Sigmoid colon (tissue), 7 donors: ENCODE data around the gene PPM1F. TPM values are rescaled to one million over a fixed set of nuclear protein-coding genes. Genes with fewer than 3 reads are reported as not detected.

Experiments
- DNase-seq: peaks from one replicate; pipeline ENCODE4 v3.0.0-alpha.2; 2019
- H3K27ac ChIP-seq, 4 donors: fragments of 200-600 bp; sonication (generic); one replicate each; pipeline ENCODE4 v1.5.1; 2016 to 2019; ENCODE audit warnings: mild to moderate bottlenecking in 1 of 4
- H3K27me3 ChIP-seq, 3 donors: fragments of 200-600 bp; sonication (generic); one replicate each; pipeline ENCODE4 v1.5.1; 2019; ENCODE audit warnings: mild to moderate bottlenecking in 1 of 3
- H3K36me3 ChIP-seq, 4 donors: fragments of 200-600 bp; sonication (generic); one replicate each; pipeline ENCODE4 v1.5.1; 2016 to 2019
- H3K4me1 ChIP-seq, 4 donors: fragments of 200-600 bp; sonication (generic); one replicate each; pipeline ENCODE4 v1.5.1; 2017 to 2019
- H3K4me3 ChIP-seq, 4 donors: fragments of 200-600 bp; sonication (generic); one replicate each; pipeline ENCODE4 v1.5.1; 2017 to 2019; ENCODE audit warnings: mild to moderate bottlenecking in 2 of 4, moderate library complexity in 1 of 4
- H3K9me3 ChIP-seq, 4 donors: fragments of 200-600 bp in 3 of 4; sonication (generic) in 3 of 4; one replicate each; pipeline versions ENCODE4 v1.5.1 to v1.6.1; 2013 to 2019
- EP300 ChIP-seq, 4 donors: sonication (generic); formaldehyde crosslinking; IDR thresholded peaks; one replicate each; pipeline ENCODE4 v1.6.1; 2017; ENCODE audit warnings: antibody characterized with exemption in 4 of 4
- POLR2A ChIP-seq, 2 donors: fragments of 450-650 bp; IDR thresholded peaks; one replicate each; pipeline ENCODE4 v1.6.1; 2016; ENCODE audit warnings: antibody characterized with exemption in 2 of 2, mild to moderate bottlenecking in 2 of 2, moderate library complexity in 2 of 2
- POLR2AphosphoS5 ChIP-seq, 4 donors: sonication (generic); formaldehyde crosslinking; IDR thresholded peaks; one replicate each; pipeline ENCODE4 v1.6.1; 2017; ENCODE audit warnings: antibody characterized with exemption in 4 of 4
- WGBS, 2 donors: extraction: QIAGEN DNeasy Blood & Tissue Kit; methylation state at CpG; one replicate each; pipeline ENCODE4 v1.1.7; 2013; 5-methylcytosine and 5-hydroxymethylcytosine counted together
- intact Hi-C: fragments of 100-400 bp; cut with DNase I; formaldehyde crosslinking; loops from one replicate; pipeline ENCODE4 v1.15.1; 2023
- polyA plus RNA-seq, 3 donors: library from polyadenylated mRNA; stranded (reverse); fragments of 200-250 nt; gene quantifications; one replicate each; pipeline ENCODE4 v1.2.3, GENCODE V29; 2013
- total RNA-seq, 4 donors: library from RNA; depleted of rRNA; stranded (reverse); fragments of >200 nt; gene quantifications; one replicate each; pipeline ENCODE4 v1.1.0, GENCODE V29; 2016
- TF ChIP-seq, protein P1 (sequence below), 4 experiments: fragments of 450-650 bp in 3 of 4; fragments of 200-600 bp in 1 of 4; IDR thresholded peaks; one replicate each; pipeline ENCODE4 v1.5.1; 2016 to 2019; ENCODE audit warnings: antibody characterized with exemption in 4 of 4, mild to moderate bottlenecking in 3 of 4, moderate library complexity in 2 of 4
- donor health status: healthy with polysubstance abuse.
- donor health status: Bipolar disorder and iron deficiency.
- donor health status: healthy.

The PPM1F gene
- total and polyA plus RNA-seq, 7 donors = 2.5 to 39.2 (median 20.3) TPM

DNA sequence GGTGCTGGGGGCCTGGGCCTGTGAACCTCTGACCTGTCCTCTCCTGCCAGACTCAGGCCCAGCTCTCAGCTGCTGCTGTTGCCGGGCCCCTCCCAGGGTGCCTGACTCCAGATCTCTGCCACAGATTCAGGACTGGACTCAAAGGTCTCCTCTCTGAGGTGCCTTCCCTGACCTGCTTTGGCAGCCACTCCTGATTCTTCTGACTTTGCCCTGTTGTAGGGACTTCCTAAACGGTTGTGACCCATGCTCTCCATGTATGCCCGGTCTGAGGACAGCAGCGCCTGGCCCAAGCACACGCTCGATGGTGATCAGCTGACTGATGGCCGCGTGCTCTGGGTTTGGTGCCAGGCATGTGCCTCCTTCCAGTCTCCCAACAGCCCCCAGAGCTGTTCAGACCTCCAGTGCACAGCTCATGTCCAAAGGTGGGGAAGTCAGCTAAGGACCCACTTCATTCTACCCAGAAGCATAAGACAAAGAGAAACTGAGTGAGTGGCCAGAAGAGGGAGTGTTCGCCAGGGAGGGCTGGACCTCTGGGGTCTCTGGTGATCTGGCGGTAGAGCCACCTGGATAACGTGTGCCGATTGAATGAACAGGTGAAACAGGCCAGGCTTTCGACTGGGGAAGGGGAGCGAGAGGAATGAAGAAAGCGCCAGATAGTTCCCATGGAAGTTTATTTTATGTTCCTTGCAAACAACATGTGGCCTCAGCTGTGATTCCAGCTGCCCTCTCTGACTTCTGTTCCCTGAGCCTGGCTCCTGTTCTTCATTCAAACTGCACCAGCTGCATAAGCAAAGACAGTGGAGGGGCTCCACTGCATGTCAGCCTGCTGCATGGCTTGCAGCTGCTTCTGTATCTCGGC is 38.0 kb upstream of the PPM1F start:
- TF ChIP-seq EP300 (IDR thresholded peaks at IDR 0.05) (no peak), POLR2A (IDR thresholded peaks at IDR 0.05) (no peak), POLR2AphosphoS5 (IDR thresholded peaks at IDR 0.05) (no peak)
- TF ChIP-seq, protein P1, sequence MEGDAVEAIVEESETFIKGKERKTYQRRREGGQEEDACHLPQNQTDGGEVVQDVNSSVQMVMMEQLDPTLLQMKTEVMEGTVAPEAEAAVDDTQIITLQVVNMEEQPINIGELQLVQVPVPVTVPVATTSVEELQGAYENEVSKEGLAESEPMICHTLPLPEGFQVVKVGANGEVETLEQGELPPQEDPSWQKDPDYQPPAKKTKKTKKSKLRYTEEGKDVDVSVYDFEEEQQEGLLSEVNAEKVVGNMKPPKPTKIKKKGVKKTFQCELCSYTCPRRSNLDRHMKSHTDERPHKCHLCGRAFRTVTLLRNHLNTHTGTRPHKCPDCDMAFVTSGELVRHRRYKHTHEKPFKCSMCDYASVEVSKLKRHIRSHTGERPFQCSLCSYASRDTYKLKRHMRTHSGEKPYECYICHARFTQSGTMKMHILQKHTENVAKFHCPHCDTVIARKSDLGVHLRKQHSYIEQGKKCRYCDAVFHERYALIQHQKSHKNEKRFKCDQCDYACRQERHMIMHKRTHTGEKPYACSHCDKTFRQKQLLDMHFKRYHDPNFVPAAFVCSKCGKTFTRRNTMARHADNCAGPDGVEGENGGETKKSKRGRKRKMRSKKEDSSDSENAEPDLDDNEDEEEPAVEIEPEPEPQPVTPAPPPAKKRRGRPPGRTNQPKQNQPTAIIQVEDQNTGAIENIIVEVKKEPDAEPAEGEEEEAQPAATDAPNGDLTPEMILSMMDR (IDR thresholded peaks at IDR 0.05) = no peak
- DNase-seq = no peak
- intact Hi-C loops = no loop called here
- WGBS, 2 donors = 77 to 81% methylated on average over 16 of the region's 16 CpGs
- no peaks in the 10 kb centered on the region for H3K4me1 ChIP-seq
- H3K9me3 ChIP-seq = no peaks in the 10 kb centered on the region
- no peaks in the 10 kb centered on the region for H3K36me3 ChIP-seq
- H3K27ac ChIP-seq = no peak overlapping the region
- H3K4me3 ChIP-seq = no peak overlapping the region
- no peaks in the 10 kb centered on the region for H3K27me3 ChIP-seq

DNA sequence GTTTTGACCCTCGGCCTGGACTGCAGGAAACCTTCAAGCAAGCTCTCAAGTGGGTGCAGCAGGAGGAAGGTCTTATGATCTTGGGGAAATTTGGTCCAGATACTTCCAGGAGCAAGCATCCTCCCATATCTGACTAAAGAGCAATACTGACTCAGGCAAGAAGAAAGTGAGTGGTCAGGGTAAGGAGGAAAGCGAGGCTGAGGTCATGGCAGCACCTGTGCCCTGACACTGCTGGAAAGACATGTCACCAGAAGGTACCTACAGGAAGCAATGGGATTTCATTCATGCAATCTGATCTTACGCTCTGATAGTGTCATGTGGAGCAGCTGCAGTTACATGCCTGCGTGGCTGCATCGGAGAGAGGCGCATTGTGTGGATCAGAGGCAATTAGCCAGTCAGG is 36.4 kb upstream of the PPM1F start:
- 87 to 88% methylated on average over 6 of the region's 6 CpGs for WGBS, 2 donors
- no peak for DNase-seq
- Histone ChIP-seq H3K36me3 (no peaks in the 10 kb centered on the region), H3K27ac (no peak overlapping the region), H3K9me3 (no peaks in the 10 kb centered on the region), H3K4me1 (no peaks in the 10 kb centered on the region), H3K27me3 (no peaks in the 10 kb centered on the region), H3K4me3 (no peak overlapping the region)
- TF ChIP-seq EP300 (IDR thresholded peaks at IDR 0.05) (no peak), POLR2A (IDR thresholded peaks at IDR 0.05) (no peak), POLR2AphosphoS5 (IDR thresholded peaks at IDR 0.05) (no peak)
- TF ChIP-seq, protein P1 (IDR thresholded peaks at IDR 0.05) = no peak
- intact Hi-C loops = no loop called here

DNA sequence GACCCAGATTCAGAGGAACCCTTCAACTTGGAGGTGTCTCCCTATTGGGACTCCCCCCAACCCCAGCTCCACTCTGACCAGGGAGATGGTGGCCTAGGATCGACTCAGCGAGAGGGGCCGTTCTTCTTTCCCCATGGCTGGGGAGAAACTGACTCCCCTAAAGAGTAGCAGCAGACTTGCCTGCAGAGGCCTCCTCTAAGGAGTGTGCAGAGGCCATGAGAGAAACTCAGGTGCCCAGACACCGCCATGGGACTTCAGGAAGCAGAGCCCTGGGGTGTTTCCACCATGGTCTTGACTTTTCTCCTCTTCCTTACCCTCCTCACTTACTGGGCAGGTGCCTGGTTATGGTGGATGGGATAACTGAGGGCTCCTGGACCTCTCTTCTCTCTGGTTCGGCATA is 32.6 kb upstream of the PPM1F start:
- intact Hi-C loops = no loop called here
- Histone ChIP-seq H3K27me3 (no peaks in the 10 kb centered on the region), H3K4me3 (no peak overlapping the region), H3K4me1 (peaks cover 0 to 19% (median 14%) of the 10 kb centered on the region in 4 donors), H3K36me3 (no peaks in the 10 kb centered on the region), H3K27ac (no peak overlapping the region), H3K9me3 (no peaks in the 10 kb centered on the region)
- no peak for DNase-seq
- TF ChIP-seq POLR2AphosphoS5 (IDR thresholded peaks at IDR 0.05) (no peak), EP300 (IDR thresholded peaks at IDR 0.05) (no peak), POLR2A (IDR thresholded peaks at IDR 0.05) (no peak)
- TF ChIP-seq, protein P1 (IDR thresholded peaks at IDR 0.05) = no peak
- 92 to 96% methylated on average over 5 of the region's 5 CpGs for WGBS, 2 donors

DNA sequence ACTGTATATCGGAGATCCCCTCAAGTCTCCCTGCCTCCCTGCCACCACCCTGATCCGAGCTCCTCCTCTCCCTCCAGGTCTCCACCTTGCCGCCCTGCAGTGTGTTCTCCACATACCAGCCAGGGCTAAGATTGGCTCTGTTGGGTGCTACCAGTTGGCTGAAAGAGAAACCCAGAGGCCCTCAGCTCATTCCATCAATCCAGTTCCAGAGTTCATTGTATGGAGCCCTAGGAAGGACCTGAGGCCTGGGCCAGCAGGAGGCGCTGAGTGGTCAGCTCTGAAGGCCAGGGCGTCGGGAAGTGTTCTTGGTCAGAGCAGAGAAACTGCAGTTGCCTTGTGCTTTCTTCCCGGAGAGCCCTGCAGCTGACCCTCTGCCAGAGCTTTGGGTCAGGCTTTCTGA is 32.1 kb upstream of the PPM1F start:
- no peak for DNase-seq
- Histone ChIP-seq H3K9me3 (no peaks in the 10 kb centered on the region), H3K27me3 (no peaks in the 10 kb centered on the region), H3K4me1 (peaks cover 0 to 19% (median 14%) of the 10 kb centered on the region in 4 donors), H3K4me3 (no peak overlapping the region), H3K36me3 (no peaks in the 10 kb centered on the region), H3K27ac (no peak overlapping the region)
- TF ChIP-seq EP300 (IDR thresholded peaks at IDR 0.05) (no peak), POLR2A (IDR thresholded peaks at IDR 0.05) (no peak), POLR2AphosphoS5 (IDR thresholded peaks at IDR 0.05) (no peak)
- TF ChIP-seq, protein P1 (IDR thresholded peaks at IDR 0.05) = no peak
- intact Hi-C loops = no loop called here
- WGBS, 2 donors = 53 to 58% methylated on average over 7 of the region's 7 CpGs
